ENCODE results near the gene SHB.

- TF ChIP-seq CTCF (IDR thresholded peaks at IDR 0.05; ENCODE audit: low read length) (no peak), EZH2 (IDR thresholded peaks at IDR 0.05; ENCODE audit: borderline replicate concordance, low read length) (no peak)
These were observed 141.9 kb downstream of the SHB start for GRCh38 chr9:37927132-37927531.

All from OCI-LY1 (cell line).